Stimulated activated CD8-positive, alpha-beta memory T cell treated with anti-CD3 and anti-CD28 coated beads, Interleukin-7, amount 100 ng/mL, for 1 hour (primary cell): ENCODE results near the gene RAD51B.
"Not testable (repeated sequence)": the region's sequence is repeated elsewhere in the genome, so short reads cannot be mapped to it uniquely, and the experiment has no call there.

Source experiments
- DNase-seq, 2 donors: peaks; one replicate each; pipeline ENCODE4 v3.0.0-alpha.2; 2020; ENCODE audit warnings: low read depth in 2 of 2

Gene RAD51B

GRCh38 chr14:68300608-68301007, 481.0 kb downstream of the RAD51B start:
- no peak for DNase-seq

- no peak for DNase-seq
Observed at GRCh38 chr14:68301219-68301618, 481.6 kb downstream of the RAD51B start.

GRCh38 chr14:68302938-68303337, 483.4 kb downstream of the RAD51B start:
- not testable (repeated sequence) for DNase-seq

- DNase-seq = no peak
Observed at GRCh38 chr14:68305738-68306137, 486.2 kb downstream of the RAD51B start.

- DNase-seq = no peak
Observed at GRCh38 chr14:68306265-68306933, 486.8 kb downstream of the RAD51B start.

GRCh38 chr14:68306934-68307789, 487.6 kb downstream of the RAD51B start:
- no peak for DNase-seq

- no peak for DNase-seq
Observed at GRCh38 chr14:68307790-68308168, 488.2 kb downstream of the RAD51B start.

GRCh38 chr14:68308726-68309520, 489.3 kb downstream of the RAD51B start:
- DNase-seq = no peak

GRCh38 chr14:68309616-68310015, 490.0 kb downstream of the RAD51B start:
- no peak for DNase-seq

- DNase-seq = no peak
Observed at GRCh38 chr14:68312300-68312699, 492.7 kb downstream of the RAD51B start.

- no peak for DNase-seq
Observed at GRCh38 chr14:68312884-68313610, 493.5 kb downstream of the RAD51B start.

GRCh38 chr14:68314642-68315041, 495.1 kb downstream of the RAD51B start:
- no peak for DNase-seq

GRCh38 chr14:68315081-68315480, 495.5 kb downstream of the RAD51B start:
- DNase-seq = no peak

- DNase-seq = no peak
Observed at GRCh38 chr14:68316078-68316868, 496.7 kb downstream of the RAD51B start.

GRCh38 chr14:68317239-68317638, 497.7 kb downstream of the RAD51B start:
- no peak for DNase-seq

GRCh38 chr14:68318828-68319227, 499.2 kb downstream of the RAD51B start:
- DNase-seq = no peak

- no peak for DNase-seq
Observed at GRCh38 chr14:68320495-68320894, 500.9 kb downstream of the RAD51B start.

- no peak for DNase-seq
Observed at GRCh38 chr14:68322940-68323620, 503.5 kb downstream of the RAD51B start.

- no peak for DNase-seq
Observed at GRCh38 chr14:68325267-68325807, 505.8 kb downstream of the RAD51B start.

- no peak for DNase-seq
Observed at GRCh38 chr14:68327231-68327630, 507.7 kb downstream of the RAD51B start.
